HepG2 (cell line): ENCODE measurements around the gene SUCLG2. TPM values are rescaled to one million over a fixed set of nuclear protein-coding genes. Genes with fewer than 3 reads are reported as not detected.

Source experiments
- JARID2 ChIP-seq: sonication (generic); formaldehyde crosslinking; IDR thresholded peaks from 2 replicates; pipeline ENCODE4 v1.8.1; 2023; ENCODE audit warnings: missing genetic modification reagents, inconsistent platforms; ENCODE audit not compliant: insufficient replicate concordance
- MBD4 ChIP-seq: IDR thresholded peaks from 2 replicates; pipeline ENCODE4 v1.6.1; 2012; ENCODE audit warnings: low read length, inconsistent platforms, borderline replicate concordance
- MIXL1 ChIP-seq: IDR thresholded peaks from 2 replicates; pipeline ENCODE4 v1.6.1; 2016
- NBN ChIP-seq: fragments of 450-650 bp; conservative IDR thresholded peaks from 2 replicates; pipeline ENCODE4 v1.6.1; 2017
- NKX3-1 ChIP-seq: sonication (generic); formaldehyde crosslinking; IDR thresholded peaks from 2 replicates; pipeline ENCODE4 v1.5.0; 2020; ENCODE audit warnings: missing genetic modification reagents
- RERE ChIP-seq: IDR thresholded peaks from 2 replicates; pipeline ENCODE4 v1.6.1; 2016; ENCODE audit warnings: low read depth, missing genetic modification reagents, missing compliant biosample characterization
- TCF12 ChIP-seq, 2 experiments: fragments of 450-650 bp in 1 of 2; sonication (generic) in 1 of 2; formaldehyde crosslinking in 1 of 2; IDR thresholded peaks; 2 replicates each; pipeline versions ENCODE4 v1.6.1 to v1.8.0; 2017 to 2022; ENCODE audit warnings: antibody characterized with exemption in 1 of 2, mild to moderate bottlenecking in 1 of 2, missing genetic modification reagents in 1 of 2, moderate library complexity in 1 of 2
- ZNF576 ChIP-seq: sonication (generic); formaldehyde crosslinking; IDR thresholded peaks from 2 replicates; pipeline ENCODE4 v1.4.0; 2020; ENCODE audit warnings: mild to moderate bottlenecking, missing genetic modification reagents
- ZNF644 ChIP-seq: IDR thresholded peaks from 2 replicates; pipeline ENCODE4 v1.6.1; 2016; ENCODE audit warnings: low read depth
- ZUFSP ChIP-seq: sonication (generic); formaldehyde crosslinking; IDR thresholded peaks from 2 replicates; pipeline ENCODE4 v1.9.0; 2021; ENCODE audit warnings: missing genetic modification reagents, mild to moderate bottlenecking, borderline replicate concordance
- polyA plus RNA-seq, 8 experiments: library from polyadenylated mRNA; depleted of rRNA in 3 of 8; stranded (reverse) in 7 of 8; unstranded in 1 of 8; fragments of >200 nt; fragmentation: Illumina TruSeq in 4 of 8; extraction: Trizol in 4 of 8; gene quantifications; 2 replicates each; pipeline versions ENCODE4 v1.2.1 to v1.2.3, GENCODE V29; 2011 to 2016; ENCODE audit warnings: low read depth in 4 of 8, missing spikeins in 1 of 8, mixed read lengths in 1 of 8; ENCODE audit not compliant: insufficient read depth in 1 of 8
- total RNA-seq, 5 experiments: library from RNA; depleted of rRNA; stranded (reverse); fragments of >200 nt; fragmentation: Illumina TruSeq; extraction: Trizol; gene quantifications; 2 replicates each; pipeline ENCODE4 v1.2.3, GENCODE V29; 2016; ENCODE audit warnings: low read depth in 1 of 5

Gene SUCLG2
- total and polyA plus RNA-seq, 2 of the 13 experiments (the other 11 are each of a cell fraction or from before 2014, with no cell fraction given) = 21.4 to 64.9 TPM

- no peak for TF ChIP-seq RERE
- no peak for TF ChIP-seq MBD4
- no peak for TF ChIP-seq NKX3-1
- TF ChIP-seq ZNF576 (CRISPR knock-in tag) = no peak
- no peak for TF ChIP-seq NBN
- TF ChIP-seq MIXL1 (CRISPR knock-in tag) = no peak
- no peak for TF ChIP-seq ZUFSP (CRISPR knock-in tag)
- TF ChIP-seq JARID2 (CRISPR knock-in tag) = no peak
- no peak for TF ChIP-seq TCF12 (IDR thresholded peaks at IDR 0.05)
- TF ChIP-seq TCF12 (CRISPR knock-in tag; IDR thresholded peaks at IDR 0.05) = no peak
- TF ChIP-seq ZNF644 = no peak
Measured at GRCh38 chr3:67461667-67462142, 192.7 kb downstream of the SUCLG2 start (continued).
